CD4-positive, alpha-beta T cell treated with Interleukin-17A for 4 hours (primary cell): Measurements from ENCODE around the gene CDYL2.
"Not testable (repeated sequence)": the region's sequence is repeated elsewhere in the genome, so short reads cannot be mapped to it uniquely, and the experiment has no call there.

Source experiments
- DNase-seq: peaks from one replicate; pipeline ENCODE4 v3.0.0-alpha.2; 2020; ENCODE audit warnings: mixed read lengths

Gene CDYL2, protein sequence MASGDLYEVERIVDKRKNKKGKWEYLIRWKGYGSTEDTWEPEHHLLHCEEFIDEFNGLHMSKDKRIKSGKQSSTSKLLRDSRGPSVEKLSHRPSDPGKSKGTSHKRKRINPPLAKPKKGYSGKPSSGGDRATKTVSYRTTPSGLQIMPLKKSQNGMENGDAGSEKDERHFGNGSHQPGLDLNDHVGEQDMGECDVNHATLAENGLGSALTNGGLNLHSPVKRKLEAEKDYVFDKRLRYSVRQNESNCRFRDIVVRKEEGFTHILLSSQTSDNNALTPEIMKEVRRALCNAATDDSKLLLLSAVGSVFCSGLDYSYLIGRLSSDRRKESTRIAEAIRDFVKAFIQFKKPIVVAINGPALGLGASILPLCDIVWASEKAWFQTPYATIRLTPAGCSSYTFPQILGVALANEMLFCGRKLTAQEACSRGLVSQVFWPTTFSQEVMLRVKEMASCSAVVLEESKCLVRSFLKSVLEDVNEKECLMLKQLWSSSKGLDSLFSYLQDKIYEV

DNA sequence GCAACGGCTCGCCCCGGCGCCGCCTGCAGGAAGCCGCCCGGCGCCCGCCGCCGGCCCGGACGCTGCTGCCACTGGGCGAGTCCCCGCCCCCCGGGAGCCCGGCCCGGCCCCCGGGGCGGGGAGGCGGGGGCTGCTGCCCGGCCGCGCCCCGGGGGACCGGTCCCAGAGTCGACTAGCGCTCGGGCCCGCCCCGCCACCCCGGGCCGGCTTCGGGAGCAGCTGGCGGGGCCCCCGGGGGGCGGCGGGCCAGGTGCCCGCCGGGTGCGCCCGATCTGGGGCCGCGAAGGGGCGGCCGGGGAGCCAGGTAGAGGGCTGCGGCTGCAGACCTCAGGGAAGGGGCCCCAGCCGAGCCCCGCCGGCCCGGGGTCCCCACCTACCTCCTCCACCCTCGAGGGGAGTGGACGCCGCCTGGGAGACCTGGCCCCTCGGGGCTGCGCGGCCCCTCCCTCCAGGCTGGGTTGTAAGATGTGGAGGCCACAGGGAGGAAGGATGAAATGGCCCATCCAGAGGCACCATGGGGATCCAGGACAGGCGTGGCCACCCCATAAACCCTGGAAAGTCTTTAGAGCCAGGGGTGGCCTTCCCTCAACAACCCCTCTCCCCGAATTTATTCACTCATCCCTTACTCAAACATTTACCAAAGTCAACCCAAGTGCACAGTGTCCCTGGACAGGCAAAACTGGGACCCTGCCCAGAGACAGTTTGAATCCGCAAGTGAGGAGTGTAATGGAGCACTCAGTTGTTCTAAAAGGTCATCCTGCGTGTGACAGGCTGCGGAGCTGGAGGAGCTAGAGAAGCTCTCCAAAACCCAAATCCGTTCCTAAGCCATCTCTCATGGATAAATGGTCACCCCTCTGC lies at the start of gene CDYL2:
TSS of gene CDYL2 (minus strand) at position 73 of the 858 bp plus-strand sequence. CDS start 425 bp downstream, outside the sequence.
- peak; percentile 72 for DNase-seq

DNA sequence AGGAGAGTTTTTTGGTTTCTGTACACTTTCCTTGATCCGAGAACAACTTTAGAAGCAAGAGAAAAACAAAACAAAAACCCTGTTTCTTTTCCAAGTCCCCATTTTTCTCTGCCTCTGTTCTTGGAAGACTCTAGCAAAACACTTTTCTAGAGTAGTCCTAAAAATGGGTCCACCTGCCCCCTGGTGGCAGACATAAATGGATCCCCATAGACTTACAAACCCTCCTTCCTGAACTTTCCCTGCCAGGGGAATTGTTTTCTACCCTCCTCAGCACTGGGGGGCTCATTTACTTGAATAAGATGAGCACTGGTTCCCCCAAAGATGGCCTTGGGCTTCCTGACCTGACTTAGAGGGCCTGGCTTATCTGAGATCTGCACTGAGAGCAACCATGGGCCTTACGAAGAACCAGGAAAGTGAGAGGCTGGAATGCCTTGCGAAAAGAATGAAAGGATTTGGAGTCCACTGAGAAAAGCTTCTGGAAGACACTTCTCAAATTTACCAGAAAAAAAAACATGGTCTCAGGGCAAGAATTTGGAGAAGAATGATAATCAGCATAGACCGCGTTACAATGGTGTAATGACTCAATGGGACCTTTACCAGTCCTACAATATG lies 48.0 kb upstream of the CDYL2 start:
- peak; percentile 10 for DNase-seq

DNA sequence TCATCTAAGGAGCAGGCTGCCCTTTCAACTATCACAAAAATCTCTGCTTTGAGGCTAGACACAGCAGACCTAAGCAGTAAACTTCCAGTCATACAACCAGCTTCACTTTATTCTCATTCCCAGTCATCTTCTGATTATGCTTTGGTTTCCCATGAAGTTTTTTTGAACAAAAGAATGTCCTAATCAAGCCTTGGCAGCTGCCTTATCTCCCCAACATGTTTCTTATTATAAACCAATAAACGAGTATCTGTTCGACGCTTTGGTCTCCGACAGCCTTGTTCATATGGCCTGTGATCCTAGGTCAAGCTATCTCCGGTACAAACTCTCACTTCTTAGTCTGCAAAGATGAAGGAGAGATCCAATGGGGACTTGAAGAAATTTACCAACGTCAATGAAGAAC lies 47.4 kb upstream of the CDYL2 start:
- no peak for DNase-seq

DNA sequence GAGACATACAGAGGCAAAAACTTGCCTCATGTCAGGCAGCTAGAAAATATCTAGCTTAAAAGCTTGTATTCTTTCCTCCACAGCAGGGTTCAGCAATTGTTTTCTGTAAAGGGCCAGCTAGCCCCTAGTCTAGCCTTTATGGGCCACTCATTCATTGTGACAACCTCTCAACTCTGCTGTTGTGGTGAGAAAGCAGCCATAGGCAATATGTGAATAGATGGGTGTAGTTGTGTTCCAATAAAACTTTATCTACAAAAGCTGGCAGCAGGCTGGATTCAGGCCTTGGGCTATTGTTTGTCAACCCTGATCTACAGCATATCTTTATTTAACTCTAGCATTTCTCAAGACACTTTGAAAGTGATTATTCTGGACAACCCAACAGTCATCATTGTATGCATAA lies 46.4 kb upstream of the CDYL2 start:
- no peak for DNase-seq

DNA sequence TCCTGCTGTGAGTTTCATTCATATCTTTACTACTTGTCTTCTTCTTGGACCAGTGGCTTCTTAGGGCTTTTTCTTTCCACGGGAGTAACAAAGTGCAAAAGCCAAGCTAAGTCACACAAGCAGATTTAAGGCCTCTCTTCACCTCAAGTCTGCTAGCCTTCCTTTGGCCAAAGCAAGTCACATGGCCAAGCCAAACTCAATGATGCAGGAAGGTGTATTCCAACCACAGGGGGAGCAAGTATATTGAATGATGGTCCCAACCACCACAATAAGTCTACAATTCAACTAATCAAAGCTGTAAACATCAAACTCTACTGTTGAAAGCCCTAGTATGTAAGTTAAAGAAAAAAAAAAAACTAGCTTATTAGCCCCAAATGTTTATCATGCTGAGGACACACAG lies 44.5 kb upstream of the CDYL2 start:
- DNase-seq, result no peak

DNA sequence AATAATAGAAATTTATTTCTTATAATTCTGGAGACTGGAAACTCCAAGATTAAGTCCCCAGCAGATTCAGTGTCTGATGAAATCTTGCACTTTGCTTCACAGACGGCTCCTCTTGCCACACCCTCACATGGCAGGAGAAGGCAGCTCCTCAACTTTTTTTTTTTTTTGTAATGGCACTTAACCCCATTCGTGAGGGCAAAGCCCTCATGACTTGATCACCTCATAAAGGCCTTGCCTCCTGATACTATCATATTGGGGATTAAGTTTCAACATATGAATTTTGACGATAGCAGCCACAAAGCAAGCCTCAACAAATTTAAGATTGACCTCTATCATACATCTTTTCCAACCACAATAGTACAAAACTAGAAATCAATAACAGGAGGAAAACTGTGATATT lies 42.3 kb upstream of the CDYL2 start:
- no peak for DNase-seq

DNA sequence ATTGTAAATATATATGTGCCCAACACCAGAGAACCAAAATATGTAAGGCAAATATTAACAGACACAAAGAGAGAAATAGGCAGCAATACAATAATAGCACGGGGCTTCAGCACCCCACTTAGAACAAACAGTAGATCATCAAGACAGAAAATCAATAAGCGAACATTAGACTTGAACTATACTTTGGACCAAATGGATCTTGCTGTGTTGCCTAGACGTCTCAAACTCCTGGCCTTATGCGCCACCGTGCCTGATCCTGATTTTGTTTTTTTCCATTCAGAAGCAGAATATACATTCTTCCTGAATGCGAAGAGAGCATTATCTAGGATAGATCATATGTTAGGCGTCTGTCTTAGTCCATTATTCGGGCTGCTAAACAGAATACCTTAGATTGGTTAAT lies 41.9 kb upstream of the CDYL2 start:
- no peak for DNase-seq

DNA sequence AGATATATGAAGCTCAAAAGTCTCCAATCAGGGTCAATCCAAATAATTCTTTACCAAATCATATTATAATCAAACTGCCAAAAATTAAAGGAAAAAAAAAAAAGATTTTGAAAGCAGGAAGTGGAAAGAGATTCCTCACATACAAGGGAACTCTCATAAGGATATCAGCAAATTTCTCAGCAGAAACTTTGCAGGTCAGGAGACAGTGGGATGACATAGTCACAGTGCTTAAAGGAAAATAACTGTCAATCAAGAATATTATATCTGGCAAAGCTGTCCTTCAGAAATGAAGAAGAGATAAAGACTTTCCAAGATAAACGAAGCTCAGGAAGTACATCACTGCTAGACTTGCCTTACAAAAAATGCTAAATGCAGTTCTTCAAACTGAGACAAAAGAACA lies 40.0 kb upstream of the CDYL2 start:
- DNase-seq, result no peak

DNA sequence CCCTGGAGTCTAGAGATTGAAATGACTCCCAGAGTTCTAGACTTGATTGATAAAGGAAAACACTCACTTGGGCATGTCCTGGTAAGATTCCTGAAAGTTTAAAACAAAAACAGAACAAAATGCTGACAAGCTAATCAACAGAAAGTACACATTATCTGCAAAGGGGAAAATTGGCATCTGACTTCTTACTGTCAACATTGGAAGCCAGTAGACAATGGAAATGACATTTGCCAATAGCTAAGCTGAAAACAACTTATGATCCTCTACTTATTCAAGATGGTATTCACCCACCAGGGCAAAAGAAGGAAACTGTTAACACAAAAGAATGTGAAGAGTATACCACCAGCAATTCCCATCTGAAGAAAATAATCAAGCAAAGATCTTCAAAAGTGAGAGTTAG lies 36.8 kb upstream of the CDYL2 start:
- no peak for DNase-seq

DNA sequence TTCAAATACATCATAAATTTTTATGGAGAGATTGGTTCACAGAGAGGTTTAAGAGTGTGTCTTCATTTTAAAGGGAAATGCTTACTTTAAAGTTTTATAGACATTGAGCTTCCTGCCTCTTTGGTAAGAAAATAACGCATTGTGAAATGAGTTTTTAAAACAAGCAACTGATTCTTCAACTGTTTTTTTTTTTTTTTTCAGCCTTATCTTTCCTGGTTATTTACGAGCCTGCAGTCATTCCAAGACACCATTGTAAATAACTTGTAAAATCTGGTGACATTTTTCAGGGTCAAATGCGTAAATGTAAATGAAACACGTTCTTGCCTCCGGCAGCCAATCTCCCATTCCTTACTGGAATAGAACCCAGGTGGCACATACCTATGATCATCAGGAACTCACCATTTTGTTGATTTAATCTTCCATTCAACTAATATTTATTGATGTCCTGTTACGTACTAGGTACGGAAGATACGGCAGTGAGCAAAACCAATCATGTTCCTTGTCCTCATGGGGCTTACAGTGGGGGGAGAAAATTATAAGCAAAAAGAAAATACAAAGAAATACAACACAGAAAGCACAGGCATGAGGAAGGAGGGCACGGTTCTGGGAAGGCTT lies 33.2 kb upstream of the CDYL2 start:
- DNase-seq, result no peak

DNA sequence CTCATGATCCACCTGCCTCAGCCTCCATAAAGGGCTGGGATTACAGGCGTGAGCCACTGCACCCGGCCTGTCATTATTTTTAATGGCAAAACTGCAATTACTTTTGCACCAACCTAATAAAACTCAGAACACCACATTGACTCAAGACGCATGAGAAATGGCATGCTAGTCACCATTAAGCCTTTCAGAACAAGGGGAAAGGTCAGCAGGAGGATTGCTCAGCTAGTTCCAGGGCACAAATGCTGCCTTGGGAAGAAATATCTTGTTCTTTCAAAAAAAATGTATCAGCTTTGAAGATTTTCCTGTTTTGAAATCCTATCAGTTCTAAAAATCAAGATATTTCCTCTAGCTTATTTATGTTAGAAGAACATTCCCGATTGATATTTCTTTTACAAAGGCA lies 32.4 kb upstream of the CDYL2 start:
- DNase-seq, result no peak

DNA sequence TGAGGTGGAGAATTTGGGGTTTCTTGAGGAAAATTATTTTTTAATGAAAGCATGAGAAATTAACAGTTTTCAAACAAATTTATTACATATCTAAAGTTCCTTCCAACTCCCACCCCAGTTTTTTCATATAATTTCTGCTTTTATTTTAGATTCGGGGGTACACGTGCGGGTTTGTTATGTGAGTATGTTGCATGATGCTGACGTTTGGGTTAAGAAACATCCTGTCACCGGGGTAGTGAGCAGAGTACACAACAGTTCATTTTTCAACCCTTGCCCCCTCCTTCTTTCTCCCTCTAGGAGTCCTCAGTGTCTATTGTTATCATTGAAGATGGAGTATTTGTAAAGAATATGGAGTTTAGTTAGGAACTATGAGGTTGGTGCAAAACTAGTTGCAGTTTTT lies 31.8 kb upstream of the CDYL2 start:
- DNase-seq, result no peak

DNA sequence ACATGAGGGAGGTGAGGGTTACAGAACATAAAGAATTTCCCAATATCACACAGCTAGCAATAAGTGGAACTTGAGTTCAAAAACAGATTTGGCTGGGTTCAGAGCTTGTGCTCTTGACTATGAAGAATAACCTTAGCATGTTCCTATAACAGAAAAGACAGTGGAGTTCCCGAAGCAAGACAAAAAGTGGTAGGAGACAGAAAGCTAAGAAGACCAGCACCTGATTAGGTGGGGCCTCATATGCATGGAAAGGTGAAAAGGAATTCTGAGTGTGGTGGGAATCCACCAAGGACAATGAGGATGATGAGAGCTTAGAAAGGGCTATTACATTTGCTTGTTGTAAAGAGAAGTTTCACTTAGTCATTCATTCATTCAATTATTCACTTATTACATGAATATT lies 26.6 kb upstream of the CDYL2 start:
- DNase-seq, result no peak

DNA sequence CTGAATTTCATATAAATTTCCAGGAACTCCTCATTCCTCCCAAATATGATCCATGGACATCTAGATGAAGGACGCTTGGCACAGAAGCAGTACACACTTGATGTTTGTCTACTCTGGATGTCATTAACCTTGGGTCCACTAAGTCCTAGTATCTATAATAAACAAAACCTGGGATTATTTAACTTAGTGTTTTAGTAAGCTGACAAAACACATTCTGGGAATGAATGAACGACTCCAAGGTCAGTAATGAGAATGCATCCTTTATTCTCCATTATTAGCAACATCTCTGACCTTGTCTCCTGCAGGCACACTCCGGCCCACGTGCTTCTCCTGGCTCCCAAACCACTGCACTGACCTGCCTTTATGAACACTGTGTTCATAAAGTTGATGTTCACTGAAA lies 24.1 kb upstream of the CDYL2 start:
- DNase-seq, result no peak

DNA sequence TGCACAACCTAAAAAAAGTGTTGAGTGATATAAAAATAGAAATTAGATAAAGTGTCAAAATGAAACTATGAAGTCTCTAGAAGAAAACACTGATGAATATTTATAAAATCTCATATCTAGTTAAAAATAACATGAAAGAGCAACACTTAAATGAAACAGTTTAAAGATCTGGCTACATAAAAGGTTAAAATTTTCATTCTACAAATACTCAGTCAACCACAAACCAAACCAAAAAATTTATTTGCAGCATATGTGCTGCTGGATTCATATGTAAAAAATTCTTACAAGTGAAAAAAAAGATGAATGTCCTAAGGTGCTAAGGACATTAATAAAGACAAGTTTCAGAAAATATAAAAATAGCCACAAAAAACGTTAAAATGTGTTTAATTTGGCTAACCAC lies 22.6 kb upstream of the CDYL2 start:
- no peak for DNase-seq

DNA sequence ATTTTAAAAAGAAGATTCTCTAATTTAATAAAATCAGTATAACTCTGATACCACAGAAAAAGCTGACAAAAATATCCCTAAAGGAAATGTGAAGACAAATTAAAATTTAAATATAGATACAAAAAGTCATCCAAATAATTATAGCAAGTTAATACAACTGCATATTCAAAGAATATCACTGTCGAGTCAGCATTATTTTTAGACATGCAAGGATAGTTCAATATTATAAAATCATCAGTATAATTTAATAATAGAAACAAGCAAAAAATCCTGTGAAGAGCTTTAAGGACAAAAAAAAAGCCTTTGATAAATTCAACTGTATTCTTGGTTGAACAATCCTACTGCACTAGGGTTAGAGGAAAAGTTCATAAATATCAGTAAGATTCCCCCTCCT lies 21.0 kb upstream of the CDYL2 start:
- no peak for DNase-seq

DNA sequence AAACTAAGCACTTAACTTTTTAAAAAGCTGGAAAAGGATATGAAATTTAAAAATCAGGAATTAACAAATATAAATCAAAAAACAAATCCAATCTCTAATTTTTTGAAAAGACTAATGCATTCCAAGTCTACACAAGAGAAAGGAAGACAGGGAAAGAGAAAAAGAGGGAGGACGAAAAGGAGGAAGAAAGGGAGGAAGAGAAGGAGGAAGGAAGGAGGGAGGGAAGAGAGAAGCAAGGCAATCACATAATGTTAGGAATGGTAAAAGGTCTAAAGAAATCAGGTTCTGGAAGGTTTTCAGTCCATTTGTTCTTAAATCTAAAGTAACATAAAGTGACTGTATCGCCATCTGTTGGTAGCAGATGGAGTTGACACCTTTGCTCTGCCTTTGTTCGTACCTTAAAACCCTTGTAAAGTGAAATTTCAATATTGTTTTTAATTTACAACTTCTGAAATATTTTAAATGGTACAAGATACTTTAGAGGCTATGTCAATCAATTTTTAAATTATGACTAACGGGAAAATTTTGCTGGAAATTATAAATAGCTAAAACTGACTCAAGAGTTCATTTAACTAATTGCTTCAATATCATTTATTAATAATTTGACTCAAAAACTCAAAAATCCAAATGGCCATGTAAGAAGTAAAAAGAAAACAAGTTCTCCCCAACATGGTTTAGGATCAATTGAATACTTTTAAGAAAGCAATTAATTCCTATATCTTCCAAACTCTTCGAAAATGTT lies 20.4 kb upstream of the CDYL2 start:
- DNase-seq, result peak; percentile 53

DNA sequence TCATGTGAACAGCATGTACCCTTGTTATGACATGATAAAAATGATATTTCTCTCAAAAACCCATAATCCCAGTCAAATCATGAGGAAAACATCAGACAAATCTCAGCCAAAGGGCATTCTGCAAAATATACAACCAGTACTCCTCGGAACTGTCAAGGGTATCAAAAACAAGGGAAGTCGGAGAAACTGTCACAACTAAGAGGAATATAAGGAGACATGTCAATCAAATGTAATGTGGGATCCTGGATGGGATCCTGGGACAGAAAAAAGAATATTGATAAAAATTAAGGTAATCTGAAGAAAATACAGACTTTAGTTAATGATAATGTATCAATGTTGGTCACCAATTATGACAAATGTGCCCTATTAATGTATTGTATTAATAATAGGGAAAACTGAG lies 15.6 kb upstream of the CDYL2 start:
- DNase-seq, result no peak

DNA sequence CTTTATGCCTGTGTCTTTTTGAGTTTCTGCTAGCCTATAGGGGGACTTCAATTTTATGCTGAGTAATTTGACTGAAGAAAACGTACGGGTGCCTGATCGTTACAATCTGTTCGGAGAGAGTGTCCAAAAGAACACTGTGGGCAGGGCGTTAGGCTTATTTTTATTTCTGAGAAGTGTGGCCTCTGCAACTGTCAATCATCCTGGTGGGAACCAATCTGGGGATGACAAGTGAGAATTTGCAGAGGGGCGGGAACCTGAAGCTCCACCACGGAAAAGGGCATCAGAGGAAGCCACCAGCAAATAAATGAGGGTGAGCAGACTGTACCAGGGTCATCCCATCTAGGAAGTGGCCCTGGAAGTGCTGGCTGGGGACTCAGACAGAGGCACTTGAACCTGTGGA lies 12.0 kb upstream of the CDYL2 start:
- DNase-seq, result no peak

DNA sequence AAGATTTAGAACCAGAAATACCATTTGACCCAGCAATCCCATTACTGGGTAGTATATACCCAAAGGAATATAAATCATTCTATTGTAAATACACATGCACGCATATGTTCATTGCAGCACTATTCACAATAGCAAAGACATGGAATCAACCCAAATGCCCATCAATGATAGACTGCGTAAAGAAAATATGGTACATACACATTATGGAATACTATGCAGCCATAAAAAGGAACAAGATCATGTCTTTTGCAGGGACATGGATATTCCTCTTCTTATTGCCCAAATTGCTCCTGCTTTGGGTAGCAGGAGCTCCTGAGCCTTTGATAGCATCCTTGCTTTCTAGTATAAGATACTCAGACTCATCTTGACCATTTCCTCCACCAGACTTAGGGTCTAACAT lies 10.9 kb upstream of the CDYL2 start:
- DNase-seq, result not testable (repeated sequence)

DNA sequence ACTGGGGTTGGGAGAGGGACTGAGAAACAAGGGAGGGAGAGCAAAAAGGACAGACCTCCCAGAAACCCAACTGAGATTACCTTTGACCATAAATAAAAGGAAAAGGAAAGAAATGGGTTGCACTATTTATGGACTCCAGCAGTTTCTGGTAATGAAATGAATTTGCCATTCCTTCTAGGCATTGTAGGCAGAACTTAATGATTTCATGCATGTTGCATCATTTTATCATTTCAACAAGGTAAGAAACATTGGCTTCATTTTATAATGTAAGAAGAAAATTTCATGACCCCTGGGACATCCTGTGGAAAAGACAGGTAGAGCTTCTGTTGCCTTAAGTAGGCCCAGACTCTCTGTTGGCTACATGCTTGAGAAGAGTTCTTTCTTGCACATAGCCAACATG lies 8.2 kb upstream of the CDYL2 start:
- DNase-seq, result no peak

DNA sequence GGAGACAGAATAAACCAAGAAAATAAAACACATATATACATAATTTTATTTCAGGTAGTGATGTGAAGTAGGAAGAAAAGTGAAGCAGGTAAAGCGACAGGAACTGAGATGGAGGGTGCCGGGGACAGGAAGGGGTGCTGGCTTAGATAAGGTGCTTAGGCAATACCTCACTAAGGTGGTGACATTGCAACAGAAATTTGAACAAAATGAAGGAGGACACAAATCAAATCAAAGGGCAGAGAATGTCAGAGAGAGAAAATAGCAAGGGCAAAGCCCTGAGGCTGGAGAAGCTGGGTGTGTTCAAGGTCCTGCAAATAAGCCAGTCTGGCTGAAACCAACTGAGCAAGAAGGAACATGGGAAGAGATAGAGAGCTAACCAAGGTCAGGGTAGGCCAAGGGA lies 5.0 kb upstream of the CDYL2 start:
- no peak for DNase-seq
